ENCODE data around the gene NAT8L.

GRCh38 chr4:2082627-2083026, 23.5 kb downstream of the NAT8L start:
- TF ChIP-seq, protein P1, sequence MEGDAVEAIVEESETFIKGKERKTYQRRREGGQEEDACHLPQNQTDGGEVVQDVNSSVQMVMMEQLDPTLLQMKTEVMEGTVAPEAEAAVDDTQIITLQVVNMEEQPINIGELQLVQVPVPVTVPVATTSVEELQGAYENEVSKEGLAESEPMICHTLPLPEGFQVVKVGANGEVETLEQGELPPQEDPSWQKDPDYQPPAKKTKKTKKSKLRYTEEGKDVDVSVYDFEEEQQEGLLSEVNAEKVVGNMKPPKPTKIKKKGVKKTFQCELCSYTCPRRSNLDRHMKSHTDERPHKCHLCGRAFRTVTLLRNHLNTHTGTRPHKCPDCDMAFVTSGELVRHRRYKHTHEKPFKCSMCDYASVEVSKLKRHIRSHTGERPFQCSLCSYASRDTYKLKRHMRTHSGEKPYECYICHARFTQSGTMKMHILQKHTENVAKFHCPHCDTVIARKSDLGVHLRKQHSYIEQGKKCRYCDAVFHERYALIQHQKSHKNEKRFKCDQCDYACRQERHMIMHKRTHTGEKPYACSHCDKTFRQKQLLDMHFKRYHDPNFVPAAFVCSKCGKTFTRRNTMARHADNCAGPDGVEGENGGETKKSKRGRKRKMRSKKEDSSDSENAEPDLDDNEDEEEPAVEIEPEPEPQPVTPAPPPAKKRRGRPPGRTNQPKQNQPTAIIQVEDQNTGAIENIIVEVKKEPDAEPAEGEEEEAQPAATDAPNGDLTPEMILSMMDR (IDR thresholded peaks at IDR 0.05), result no peak
- no peak for TF ChIP-seq POLR2A (IDR thresholded peaks at IDR 0.05)
